CD4-positive, alpha-beta T cell treated with Interleukin-17A for 4 hours (primary cell): Measurements from ENCODE around the gene QRICH2.
"Not testable (repeated sequence)": the region's sequence is repeated elsewhere in the genome, so short reads cannot be mapped to it uniquely, and the experiment has no call there.

Experiments used
- DNase-seq: peaks from one replicate; pipeline ENCODE4 v3.0.0-alpha.2; 2020; ENCODE audit warnings: mixed read lengths

QRICH2 gene

GRCh38 chr17:76307966-76308338 is at the start of gene QRICH2:
QRICH2 (minus strand) TSS chr17:76308276; CDS start chr17:76307998, 278 bp downstream.
- DNase-seq = no peak

- no peak for DNase-seq
These were observed 49.6 kb upstream of the QRICH2 start for GRCh38 chr17:76357597-76358158.

GRCh38 chr17:76356803-76357456 is 48.9 kb upstream of the QRICH2 start:
- no peak for DNase-seq

- no peak for DNase-seq
These were observed 46.8 kb upstream of the QRICH2 start for GRCh38 chr17:76354747-76355310.

GRCh38 chr17:76354317-76354729 is 46.2 kb upstream of the QRICH2 start:
- no peak for DNase-seq

GRCh38 chr17:76353599-76354316 is 45.7 kb upstream of the QRICH2 start, which contains the start of gene PRPSAP1:
PRPSAP1 (minus strand) TSS chr17:76353916; CDS start chr17:76353703, 213 bp downstream.
- peak; percentile 85 for DNase-seq

- DNase-seq = peak; percentile 22
These were observed 45.0 kb upstream of the QRICH2 start for GRCh38 chr17:76353004-76353598.

GRCh38 chr17:76351526-76352071 is 43.5 kb upstream of the QRICH2 start:
- no peak for DNase-seq

- no peak for DNase-seq
These were observed 42.4 kb upstream of the QRICH2 start for GRCh38 chr17:76350463-76350862.

GRCh38 chr17:76346936-76347335 is 38.9 kb upstream of the QRICH2 start:
- DNase-seq = not testable (repeated sequence)

GRCh38 chr17:76345377-76345974 is 37.4 kb upstream of the QRICH2 start:
- DNase-seq = no peak

GRCh38 chr17:76343106-76343505 is 35.0 kb upstream of the QRICH2 start:
- DNase-seq = no peak

- DNase-seq = no peak
These were observed 33.2 kb upstream of the QRICH2 start for GRCh38 chr17:76341301-76341700.

GRCh38 chr17:76337413-76337777 is 29.3 kb upstream of the QRICH2 start:
- no peak for DNase-seq

- DNase-seq = no peak
These were observed 28.8 kb upstream of the QRICH2 start for GRCh38 chr17:76336756-76337412.

GRCh38 chr17:76335716-76336381 is 27.8 kb upstream of the QRICH2 start:
- no peak for DNase-seq

GRCh38 chr17:76333673-76334505 is 25.8 kb upstream of the QRICH2 start:
- DNase-seq = no peak

GRCh38 chr17:76331083-76331482 is 23.0 kb upstream of the QRICH2 start:
- DNase-seq = no peak

- no peak for DNase-seq
These were observed 21.6 kb upstream of the QRICH2 start for GRCh38 chr17:76329664-76330063.

GRCh38 chr17:76327696-76328095 is 19.6 kb upstream of the QRICH2 start:
- no peak for DNase-seq

GRCh38 chr17:76326306-76326705 is 18.2 kb upstream of the QRICH2 start:
- no peak for DNase-seq
